Measurements from ENCODE around the gene CEP57L1.

DNA sequence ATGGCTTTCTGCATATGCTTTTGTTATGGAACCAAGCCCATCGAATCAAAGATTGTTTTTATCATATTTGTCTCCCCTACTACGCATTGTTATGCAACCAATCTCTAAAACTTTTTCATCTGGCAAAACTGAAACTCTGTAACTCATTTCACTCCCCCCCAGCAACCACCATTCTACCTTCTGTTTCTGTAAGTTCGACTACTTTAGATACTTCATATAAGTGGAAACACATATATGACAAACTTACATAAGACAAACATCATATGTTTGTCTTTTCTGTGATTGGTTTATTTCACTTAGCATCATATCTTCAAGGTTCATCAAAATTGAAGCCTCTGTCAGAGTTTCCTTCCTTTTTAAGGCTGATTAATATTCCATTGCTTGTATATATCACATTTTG is 34.8 kb downstream of the CEP57L1 start:
- TF ChIP-seq, protein P1, sequence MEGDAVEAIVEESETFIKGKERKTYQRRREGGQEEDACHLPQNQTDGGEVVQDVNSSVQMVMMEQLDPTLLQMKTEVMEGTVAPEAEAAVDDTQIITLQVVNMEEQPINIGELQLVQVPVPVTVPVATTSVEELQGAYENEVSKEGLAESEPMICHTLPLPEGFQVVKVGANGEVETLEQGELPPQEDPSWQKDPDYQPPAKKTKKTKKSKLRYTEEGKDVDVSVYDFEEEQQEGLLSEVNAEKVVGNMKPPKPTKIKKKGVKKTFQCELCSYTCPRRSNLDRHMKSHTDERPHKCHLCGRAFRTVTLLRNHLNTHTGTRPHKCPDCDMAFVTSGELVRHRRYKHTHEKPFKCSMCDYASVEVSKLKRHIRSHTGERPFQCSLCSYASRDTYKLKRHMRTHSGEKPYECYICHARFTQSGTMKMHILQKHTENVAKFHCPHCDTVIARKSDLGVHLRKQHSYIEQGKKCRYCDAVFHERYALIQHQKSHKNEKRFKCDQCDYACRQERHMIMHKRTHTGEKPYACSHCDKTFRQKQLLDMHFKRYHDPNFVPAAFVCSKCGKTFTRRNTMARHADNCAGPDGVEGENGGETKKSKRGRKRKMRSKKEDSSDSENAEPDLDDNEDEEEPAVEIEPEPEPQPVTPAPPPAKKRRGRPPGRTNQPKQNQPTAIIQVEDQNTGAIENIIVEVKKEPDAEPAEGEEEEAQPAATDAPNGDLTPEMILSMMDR (IDR thresholded peaks at IDR 0.05) = no peak
- no peak for TF ChIP-seq POLR2A (IDR thresholded peaks at IDR 0.05)
